Placental epithelial cell (primary cell): ENCODE data around the gene RASA4B. TPM values are rescaled to one million over a fixed set of nuclear protein-coding genes. Genes with fewer than 3 reads are reported as not detected.

Source experiments
- total RNA-seq: library from RNA; depleted of rRNA; stranded (reverse); fragments of >200 nt; gene quantifications from 2 replicates; pipeline ENCODE4 v1.2.3, GENCODE V29; 2012

The RASA4B gene
- 0.65 and 2.0 TPM in 2 replicates for total RNA-seq

DNA sequence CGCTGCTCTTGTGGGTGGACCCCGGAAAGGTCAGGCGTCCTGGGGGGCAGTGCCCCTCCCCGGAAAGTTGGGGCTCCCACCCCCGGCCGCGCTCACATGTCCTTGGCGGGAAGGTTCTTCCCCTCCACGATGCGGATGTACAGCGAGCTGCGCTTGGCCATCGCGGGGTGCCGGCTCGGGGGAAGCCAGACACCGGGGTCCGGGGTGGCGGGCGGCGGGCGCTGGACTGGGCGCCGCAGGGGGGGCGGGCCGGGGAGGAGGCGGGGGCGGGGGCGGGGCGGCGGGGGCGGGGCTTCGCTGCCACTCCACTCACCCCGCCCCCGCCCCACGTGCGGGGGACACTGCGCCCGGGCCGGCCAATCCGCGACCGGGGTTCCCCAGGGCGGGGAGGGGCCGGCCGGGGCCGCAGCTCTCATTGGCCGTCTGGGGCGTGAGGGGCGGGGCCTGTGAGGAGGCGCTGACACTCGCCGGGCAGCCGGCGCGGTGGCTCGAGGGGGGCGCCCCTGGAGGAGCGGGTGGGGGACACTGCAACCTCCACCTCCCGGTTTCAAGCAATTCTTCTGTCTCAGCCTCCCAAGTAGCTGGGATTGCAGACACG, at the start of gene RASA4B:
Gene RASA4B, minus strand, starts transcription at position 228 of the 598 bp plus-strand sequence. Its CDS starts 67 bp downstream, at position 161.

DNA sequence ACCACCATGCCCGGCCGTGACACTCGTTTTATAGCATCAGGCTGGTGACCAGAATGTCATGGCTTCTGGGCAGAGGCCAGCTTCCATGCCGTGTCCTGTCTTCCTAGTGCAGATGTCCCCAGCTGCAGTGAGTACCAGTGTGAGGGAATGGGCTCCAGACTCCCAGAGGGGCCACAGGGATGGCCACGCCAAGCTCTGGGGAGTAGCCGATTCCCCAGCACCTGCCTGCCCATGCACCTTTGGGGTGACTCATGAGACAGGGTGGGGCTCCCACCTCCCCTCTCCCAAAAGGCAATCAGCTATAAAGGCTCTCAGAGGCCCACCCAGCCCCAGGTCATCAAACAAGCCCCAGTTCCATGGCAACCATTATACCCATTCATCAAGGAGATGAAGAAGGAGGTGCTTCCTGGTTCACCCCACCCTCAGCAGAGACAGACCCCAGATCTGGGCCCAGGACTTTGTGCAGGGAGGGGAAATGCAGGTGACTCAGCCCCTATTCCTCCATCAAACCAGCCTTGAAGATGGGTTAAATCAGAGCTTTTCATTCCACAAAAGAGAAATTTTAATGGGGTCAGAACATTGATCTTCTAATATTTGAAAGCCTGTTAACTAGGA, 33.3 kb upstream of the RASA4B start, which contains the start of gene SPDYE2:
Gene SPDYE2, plus strand, starts transcription at position 419 of the 615 bp plus-strand sequence. CDS start 2,030 bp downstream, outside the sequence.

DNA sequence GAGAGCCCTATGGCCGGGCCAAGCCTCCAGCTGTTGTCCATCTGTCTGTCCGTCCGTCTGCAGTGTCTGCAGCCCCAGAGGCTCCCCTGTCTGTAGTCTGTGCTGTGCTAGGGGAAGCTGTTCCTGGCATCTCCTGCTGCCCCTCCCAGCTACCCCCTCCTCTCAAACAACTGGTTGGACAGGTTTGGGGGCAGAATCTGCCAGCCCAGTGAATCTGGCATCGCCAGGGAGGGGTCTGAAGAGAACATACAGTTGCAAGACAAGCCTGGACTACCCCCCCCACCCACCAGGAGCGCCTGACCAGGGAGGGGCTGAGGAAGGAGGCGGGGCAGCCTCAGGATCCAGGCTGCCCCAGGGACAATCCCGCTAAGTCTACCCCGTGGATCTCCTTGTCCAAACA, 26.0 kb upstream of the RASA4B start, which contains the start of gene UPK3BL2:
Gene UPK3BL2, minus strand, starts transcription at position 101 of the 400 bp plus-strand sequence. Its CDS starts 60 bp downstream, at position 41.

DNA sequence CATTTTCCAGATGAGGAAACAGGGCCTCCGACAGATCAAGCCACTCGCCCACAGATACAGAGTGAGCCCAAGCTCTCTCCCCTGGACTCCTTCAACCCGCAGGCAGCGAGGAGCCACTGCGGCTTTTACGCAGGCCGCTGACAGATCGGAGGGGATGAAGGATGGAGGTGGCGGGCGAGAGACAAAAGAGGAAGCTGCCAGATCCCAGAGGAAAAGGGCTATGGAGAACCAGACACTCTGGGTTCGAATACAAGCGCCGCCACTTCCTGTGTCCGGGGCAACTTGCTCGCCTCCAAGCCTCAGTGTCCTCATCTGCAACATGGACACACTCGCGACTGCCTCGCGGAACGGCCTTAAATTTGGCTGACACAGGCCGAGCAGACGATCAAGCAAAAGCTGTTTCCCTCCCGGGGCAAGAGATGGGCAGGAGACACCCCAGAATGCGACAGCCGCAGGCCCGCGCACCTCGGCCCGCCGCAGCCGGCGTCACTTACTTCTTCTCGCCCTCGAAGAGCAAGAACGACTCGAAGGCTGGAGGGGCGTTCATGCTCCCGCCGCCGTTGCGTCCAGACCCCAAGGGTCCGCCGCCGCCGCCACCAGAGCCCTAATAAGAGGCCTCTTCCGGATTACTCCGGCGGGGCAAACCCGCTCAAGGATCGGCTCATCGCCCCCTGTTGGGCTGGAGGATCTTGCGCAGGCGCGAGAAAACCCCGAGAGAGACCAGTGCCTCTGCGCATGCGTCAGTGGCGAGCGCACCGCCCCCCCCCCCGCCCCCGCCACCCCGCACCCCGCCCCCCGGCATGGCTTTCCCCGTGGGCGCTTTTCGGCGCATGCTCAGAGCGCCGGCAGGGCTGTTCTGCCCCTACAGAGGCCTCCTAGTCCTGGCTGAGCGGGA, 39.0 kb downstream of the RASA4B start, which contains the start of gene POLR2J:
Gene POLR2J, minus strand, starts transcription at position 609 of the 895 bp plus-strand sequence. Its CDS starts 62 bp downstream, at position 547.

DNA sequence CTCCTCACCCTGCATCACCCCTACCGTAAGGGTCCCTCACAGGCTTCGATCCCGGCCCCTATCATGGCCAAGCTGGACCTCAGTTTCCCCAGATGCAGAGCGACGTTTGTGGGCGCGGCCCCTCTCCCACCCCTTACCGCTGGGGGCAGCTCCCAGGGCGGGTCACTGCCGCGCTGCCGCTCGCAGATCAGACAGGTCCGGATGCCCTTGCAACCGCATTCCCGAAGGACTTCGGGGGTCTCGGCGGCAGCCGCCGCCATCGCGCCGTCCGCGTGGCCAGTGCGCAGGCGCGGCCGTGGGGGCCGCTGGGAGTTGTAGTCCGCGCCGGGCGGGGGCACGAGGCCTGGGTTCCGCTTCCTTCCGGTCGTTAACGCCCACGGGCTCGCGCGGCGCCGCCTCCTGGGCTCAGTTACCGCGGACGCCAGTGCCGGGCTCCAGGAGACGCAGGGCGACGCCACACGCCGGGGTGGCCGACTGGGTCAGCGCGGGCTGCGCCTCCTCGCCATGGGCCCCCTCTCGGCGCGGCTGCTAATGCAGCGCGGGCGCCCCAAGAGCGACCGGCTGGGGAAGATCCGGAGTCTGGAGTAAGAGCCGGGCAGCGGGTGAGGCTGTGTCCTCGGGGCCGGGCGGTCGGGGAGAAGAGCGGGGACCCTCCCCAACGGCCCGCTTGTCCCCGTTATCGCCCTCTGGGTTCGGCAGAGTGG, 52.8 kb downstream of the RASA4B start, which contains the start of the genes ALKBH4 and LRWD1:
Gene ALKBH4, minus strand, starts transcription at position 287 of the 704 bp plus-strand sequence. Its CDS starts 27 bp downstream, at position 260.
Gene LRWD1, plus strand, starts transcription at position 408 of the 704 bp plus-strand sequence. Its CDS starts 97 bp downstream, at position 505.

DNA sequence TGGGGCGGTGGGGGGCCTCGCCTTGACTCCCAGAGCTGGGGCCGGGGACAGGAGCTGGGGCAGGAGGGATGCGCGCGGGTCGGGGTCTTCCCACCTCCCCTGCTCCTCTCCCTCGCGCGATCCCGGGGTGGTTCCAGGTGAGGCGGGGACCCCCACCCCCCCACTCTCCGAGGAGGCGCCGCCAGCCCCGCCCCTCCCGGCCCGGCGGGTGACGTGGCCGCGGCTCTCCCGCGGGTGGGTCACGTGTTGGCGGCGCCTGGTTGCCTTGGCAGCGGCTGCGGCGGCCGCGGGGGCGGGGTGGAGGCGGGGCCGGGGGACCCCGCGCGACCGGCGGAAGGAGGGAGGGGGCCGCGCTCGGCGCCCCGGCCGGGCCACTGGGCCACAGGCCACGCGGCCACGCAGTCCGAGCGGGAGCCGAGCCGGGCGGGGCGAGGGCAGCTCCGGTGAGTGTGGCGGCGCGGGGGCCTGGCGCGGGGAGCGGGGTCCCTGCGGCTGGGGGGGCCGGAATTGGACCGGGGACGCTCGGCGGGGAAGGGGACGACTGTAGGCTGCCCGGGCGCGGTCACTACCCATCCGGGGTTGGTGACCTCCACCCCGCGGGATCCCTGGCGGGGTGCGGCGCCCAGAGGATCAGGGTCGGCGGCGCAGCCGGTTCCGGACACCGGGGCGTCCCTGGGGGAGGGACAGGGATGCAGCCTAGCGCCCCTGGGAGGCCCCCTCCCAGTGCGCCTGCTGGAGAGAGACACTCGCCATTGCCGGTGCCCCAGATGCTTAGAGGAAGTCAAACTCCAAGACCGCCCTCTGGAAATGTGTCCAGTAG, 84.1 kb downstream of the RASA4B start, which contains the start of gene ORAI2:
Gene ORAI2, plus strand, starts transcription at position 357 of the 820 bp plus-strand sequence. CDS start 5,382 bp downstream, outside the sequence.

Other genes with a start within 250 kb of the RASA4B start
- 2.9 and 5.5 TPM in 2 replicates for gene SH2B2, start 230.9 kb downstream of the RASA4B start, total RNA-seq
- gene SPDYE6, start 161.3 kb downstream of the RASA4B start, total RNA-seq, result not detected in 2 replicates
- 15.3 and 17.7 TPM in 2 replicates for gene PRKRIP1, start 121.4 kb downstream of the RASA4B start, total RNA-seq
- 15.7 and 20.1 TPM in 2 replicates for gene ORAI2, start 84.2 kb downstream of the RASA4B start, total RNA-seq
- gene ALKBH4, start 52.9 kb downstream of the RASA4B start, total RNA-seq, result 12.1 and 19.6 TPM in 2 replicates
- 17.7 and 20.8 TPM in 2 replicates for gene LRWD1, start 52.8 kb downstream of the RASA4B start, total RNA-seq
- gene POLR2J, start 38.9 kb downstream of the RASA4B start, total RNA-seq, result 25.5 and 28.5 TPM in 2 replicates
- gene UPK3BL2, start 25.9 kb upstream of the RASA4B start, total RNA-seq, result 12.2 and 20.2 TPM in 2 replicates
- gene SPDYE2, start 33.4 kb upstream of the RASA4B start, total RNA-seq, result not detected in 2 replicates
- 27.9 and 60.4 TPM in 2 replicates for gene POLR2J3, start 54.8 kb upstream of the RASA4B start, total RNA-seq
- 1.4 and 13.7 TPM in 2 replicates for gene RASA4, start 99.0 kb upstream of the RASA4B start, total RNA-seq
- 37.7 and 56.5 TPM in 2 replicates for gene UPK3BL1, start 125.0 kb upstream of the RASA4B start, total RNA-seq
- gene SPDYE2B, start 132.5 kb upstream of the RASA4B start, total RNA-seq, result not detected in 2 replicates
- 2.8 and 6.7 TPM in 2 replicates for gene POLR2J2, start 153.9 kb upstream of the RASA4B start, total RNA-seq
- gene FAM185A, start 231.2 kb upstream of the RASA4B start, total RNA-seq, result 15.4 and 16.1 TPM in 2 replicates